Jurkat, Clone E6-1 (cell line): ENCODE data around the gene TENM4.

Experiments
- DNase-seq: peaks from one replicate; pipeline ENCODE4 v3.0.0-alpha.2; 2011; ENCODE audit warnings: low read depth, low spot score
- H3K4me3 ChIP-seq: 2 replicates; pipeline ENCODE4 v1.5.1; 2011; ENCODE audit warnings: mild to moderate bottlenecking, low read length, control low read depth, moderate library complexity

The TENM4 gene

GRCh38 chr11:79456501-79456900 is 15.7 kb upstream of the TENM4 start:
- no peak overlapping the region for H3K4me3 ChIP-seq
- DNase-seq: no peak

GRCh38 chr11:79453617-79454016 is 12.8 kb upstream of the TENM4 start:
- no peak overlapping the region for H3K4me3 ChIP-seq
- DNase-seq: no peak

- H3K4me3 ChIP-seq: no peak overlapping the region
- DNase-seq: no peak
These were observed 8.2 kb upstream of the TENM4 start for GRCh38 chr11:79449040-79449439.

GRCh38 chr11:79447038-79447786 is 6.4 kb upstream of the TENM4 start:
- no peak overlapping the region for H3K4me3 ChIP-seq
- no peak for DNase-seq

GRCh38 chr11:79444923-79445322 is 4.1 kb upstream of the TENM4 start:
- DNase-seq: no peak

GRCh38 chr11:79441461-79441875 is 638 bp upstream of the TENM4 start:
- H3K4me3 ChIP-seq: no peak overlapping the region
- no peak for DNase-seq

More at GRCh38 chr11:79444923-79445322, 4.1 kb upstream of the TENM4 start:
- no peak overlapping the region for H3K4me3 ChIP-seq

GRCh38 chr11:79439886-79440570 is 802 bp downstream of the TENM4 start:
- H3K4me3 ChIP-seq: no peak overlapping the region
- DNase-seq: no peak

GRCh38 chr11:79439410-79439885 is 1.4 kb downstream of the TENM4 start:
- no peak overlapping the region for H3K4me3 ChIP-seq
- no peak for DNase-seq

- DNase-seq: no peak
- no peak overlapping the region for H3K4me3 ChIP-seq
These were observed 2.0 kb downstream of the TENM4 start for GRCh38 chr11:79438631-79439409.

GRCh38 chr11:79437981-79438630 is 2.7 kb downstream of the TENM4 start:
- no peak for DNase-seq

GRCh38 chr11:79437278-79437980 is 3.4 kb downstream of the TENM4 start:
- DNase-seq: no peak

More at GRCh38 chr11:79437981-79438630, 2.7 kb downstream of the TENM4 start:
- H3K4me3 ChIP-seq: no peak overlapping the region

GRCh38 chr11:79436919-79437277 is 3.9 kb downstream of the TENM4 start:
- no peak overlapping the region for H3K4me3 ChIP-seq
- no peak for DNase-seq

More at GRCh38 chr11:79437278-79437980, 3.4 kb downstream of the TENM4 start:
- no peak overlapping the region for H3K4me3 ChIP-seq

- no peak for DNase-seq
- H3K4me3 ChIP-seq: no peak overlapping the region
These were observed 6.5 kb downstream of the TENM4 start for GRCh38 chr11:79434283-79434682.

GRCh38 chr11:79432138-79432537 is 8.7 kb downstream of the TENM4 start:
- no peak overlapping the region for H3K4me3 ChIP-seq
- DNase-seq: no peak

GRCh38 chr11:79431535-79431934 is 9.3 kb downstream of the TENM4 start:
- no peak overlapping the region for H3K4me3 ChIP-seq
- no peak for DNase-seq

GRCh38 chr11:79430280-79430679 is 10.6 kb downstream of the TENM4 start:
- DNase-seq: no peak
- no peak overlapping the region for H3K4me3 ChIP-seq

- no peak for DNase-seq
These were observed 12.4 kb downstream of the TENM4 start for GRCh38 chr11:79428406-79428805.

GRCh38 chr11:79427611-79428327 is 13.1 kb downstream of the TENM4 start:
- no peak for DNase-seq

More at GRCh38 chr11:79428406-79428805, 12.4 kb downstream of the TENM4 start:
- no peak overlapping the region for H3K4me3 ChIP-seq

More at GRCh38 chr11:79427611-79428327, 13.1 kb downstream of the TENM4 start:
- H3K4me3 ChIP-seq: no peak overlapping the region
